ENCODE results near the gene PLXDC1. TPM values are rescaled to one million over a fixed set of nuclear protein-coding genes. Genes with fewer than 3 reads are reported as not detected.
"Not testable (repeated sequence)": the region's sequence is repeated elsewhere in the genome, so short reads cannot be mapped to it uniquely, and the experiment has no call there.

Gene PLXDC1
- total RNA-seq, 1 experiment from 2014 or later: 0.21 TPM

DNA sequence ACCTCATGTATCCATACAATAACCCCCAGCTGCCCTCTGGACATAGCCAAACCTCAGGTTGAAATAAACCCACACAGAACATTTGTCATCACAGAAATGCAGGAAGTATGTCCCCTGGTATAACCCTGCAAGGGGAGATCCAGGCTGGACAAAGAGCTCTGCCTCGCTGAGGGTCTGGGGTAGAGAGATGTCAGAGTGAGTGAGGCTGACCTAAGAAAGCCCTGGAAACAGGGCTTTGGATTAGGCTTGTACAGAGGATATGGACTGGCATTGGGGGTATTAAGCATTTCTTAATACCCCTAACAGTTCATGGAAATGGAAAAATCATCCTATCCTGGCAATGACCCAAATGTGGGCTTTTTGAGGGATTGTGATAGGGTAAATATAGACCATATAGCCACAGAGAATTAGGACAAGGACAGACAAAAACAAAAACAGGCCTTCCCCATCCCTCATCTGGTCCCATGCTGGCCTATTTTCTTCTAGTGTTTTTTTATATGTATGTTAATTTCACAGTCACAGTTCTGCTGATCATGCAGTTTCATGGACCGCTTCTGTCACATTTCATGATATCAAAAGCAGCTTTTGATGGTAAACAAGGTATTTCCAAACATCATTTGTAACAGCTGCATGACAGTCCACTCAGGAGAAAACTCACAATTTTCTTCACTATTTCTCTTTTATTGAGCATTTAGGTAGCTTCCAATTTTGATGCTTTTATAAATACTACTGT lies 26.1 kb downstream of the PLXDC1 start:
- DNase-seq (ENCODE audit: low spot score): no peak

DNA sequence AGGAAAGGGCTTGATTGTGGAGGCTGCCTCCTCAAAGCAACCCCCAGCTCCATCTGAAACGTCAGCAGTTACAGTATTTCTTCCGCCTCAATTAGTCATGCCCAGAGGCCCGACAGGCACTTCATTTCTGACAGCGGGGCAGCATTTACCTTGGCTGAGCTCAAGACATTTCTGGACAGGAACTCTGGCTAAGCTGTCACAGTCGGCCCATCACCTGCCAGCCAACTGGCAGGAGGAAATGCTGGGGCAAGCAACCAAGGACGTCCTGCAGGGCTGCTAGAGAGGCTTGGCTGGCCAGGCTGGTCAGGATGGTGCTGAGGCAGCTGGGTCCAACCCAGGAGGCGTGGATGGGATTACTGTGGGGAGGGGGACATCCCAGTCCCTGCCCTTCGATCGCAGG lies 27.8 kb downstream of the PLXDC1 start:
- DNase-seq (ENCODE audit: low spot score): no peak

DNA sequence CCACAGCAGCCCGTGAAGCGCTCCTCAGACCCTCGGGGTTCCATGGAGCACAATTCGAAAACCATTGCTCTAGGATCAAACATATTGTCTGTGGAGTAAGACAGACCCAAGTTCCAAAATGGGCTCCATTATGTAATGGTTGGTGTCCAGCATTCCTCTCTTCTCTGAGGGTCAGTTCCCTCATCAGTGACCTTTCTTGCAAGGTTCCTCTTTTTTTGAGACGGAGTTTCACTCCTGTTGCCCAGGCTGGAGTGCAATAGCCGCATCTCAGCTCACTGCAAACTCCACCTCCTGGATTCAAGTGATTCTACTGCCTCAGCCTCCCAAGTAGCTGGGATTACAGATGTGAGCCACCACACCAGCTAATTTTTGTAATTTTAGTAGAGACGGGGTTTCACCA lies 28.4 kb downstream of the PLXDC1 start:
- DNase-seq (ENCODE audit: low spot score): no peak

DNA sequence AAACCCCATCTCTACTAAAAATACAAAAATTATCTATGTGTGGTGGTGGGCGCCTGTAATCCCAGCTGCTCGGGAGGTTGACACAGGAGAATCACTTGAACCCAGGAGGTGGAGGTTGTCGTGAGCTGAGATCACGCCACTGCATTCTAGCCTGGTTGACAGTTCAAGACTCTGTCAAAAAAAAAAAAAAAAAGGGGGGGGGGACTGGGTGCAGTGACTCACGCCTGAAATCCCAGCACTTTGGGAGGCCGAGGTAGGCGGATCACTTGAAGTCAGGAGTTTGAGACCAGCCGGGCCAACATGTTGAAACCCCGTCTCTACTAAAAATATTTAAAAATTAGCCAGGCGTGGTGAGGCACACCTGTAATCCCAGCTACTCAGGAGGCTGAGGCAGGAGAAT lies 29.5 kb downstream of the PLXDC1 start:
- not testable (repeated sequence) for DNase-seq (ENCODE audit: low spot score)

DNA sequence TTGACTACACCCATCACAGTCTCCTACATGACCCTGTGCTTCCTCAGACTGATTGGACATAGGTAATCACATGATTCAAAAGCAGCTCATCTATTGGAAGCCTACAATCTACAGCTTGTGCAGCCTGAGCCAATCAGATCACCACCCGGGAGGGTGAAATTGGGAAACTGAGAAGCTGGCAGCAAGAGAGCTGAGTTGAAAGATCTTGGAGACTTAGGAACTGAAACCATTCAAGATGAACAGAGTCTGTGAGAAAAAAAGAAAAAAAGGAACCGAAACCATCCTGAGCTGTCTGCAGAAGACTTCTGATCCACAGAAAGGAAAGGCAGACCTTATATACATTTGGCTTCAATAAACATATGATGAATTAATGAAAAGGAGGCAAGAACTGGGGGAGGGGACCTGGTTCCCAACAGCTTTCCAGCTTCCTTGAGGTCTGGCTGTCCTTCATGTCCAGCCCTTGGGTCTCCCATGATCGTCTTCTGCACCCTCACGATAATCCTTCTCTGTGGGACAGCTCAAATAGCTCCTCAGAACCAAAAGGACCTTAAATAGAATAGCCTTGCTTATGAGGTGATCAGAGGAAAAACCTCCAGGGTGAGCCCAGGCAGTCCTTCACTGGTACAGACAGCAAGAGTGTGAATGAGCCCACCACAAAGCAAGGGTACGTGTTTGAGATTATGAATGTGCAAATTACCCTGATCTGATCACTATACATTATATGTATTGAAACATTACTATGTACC lies 32.6 kb downstream of the PLXDC1 start:
- no peak for DNase-seq (ENCODE audit: low spot score)

DNA sequence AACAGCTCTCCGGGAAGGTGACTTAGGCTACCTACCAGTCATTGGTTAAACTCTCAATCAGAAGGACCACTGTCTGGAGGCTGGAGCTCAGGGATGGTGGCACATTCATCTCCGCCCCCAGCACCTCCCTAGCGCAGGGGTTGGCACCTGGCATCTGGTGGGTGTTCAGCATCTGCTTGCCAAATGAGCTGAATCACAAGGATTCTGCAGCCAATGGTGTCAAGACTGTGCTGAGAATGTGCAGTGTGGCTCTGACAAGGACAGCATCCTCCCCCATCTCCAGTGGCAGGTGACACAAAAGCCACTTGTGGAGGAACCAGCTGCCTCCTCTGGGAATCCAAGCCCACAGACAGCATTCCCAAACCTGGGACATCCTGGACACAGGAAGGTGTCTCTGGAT lies 35.2 kb downstream of the PLXDC1 start:
- DNase-seq (ENCODE audit: low spot score): no peak

DNA sequence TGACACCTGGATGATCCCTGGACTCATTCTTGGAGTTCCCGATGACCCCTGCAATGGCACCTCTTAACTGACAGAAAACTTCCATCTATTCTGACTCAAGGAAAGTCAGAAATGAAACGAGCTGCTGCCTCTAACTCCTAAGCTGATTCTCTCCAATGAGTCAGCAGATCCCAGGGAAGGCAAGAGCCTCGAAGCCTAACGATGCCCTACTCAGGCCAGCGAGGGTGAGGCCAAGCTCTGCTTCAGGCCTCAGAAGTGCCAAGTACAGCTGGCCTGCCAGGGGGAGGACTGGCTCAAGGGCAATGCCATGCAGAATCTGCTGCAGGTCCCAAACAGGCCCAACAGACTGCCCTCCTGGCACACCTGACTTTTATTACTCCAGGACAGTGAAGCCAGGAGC lies 36.3 kb downstream of the PLXDC1 start:
- DNase-seq (ENCODE audit: low spot score): peak; percentile 21

DNA sequence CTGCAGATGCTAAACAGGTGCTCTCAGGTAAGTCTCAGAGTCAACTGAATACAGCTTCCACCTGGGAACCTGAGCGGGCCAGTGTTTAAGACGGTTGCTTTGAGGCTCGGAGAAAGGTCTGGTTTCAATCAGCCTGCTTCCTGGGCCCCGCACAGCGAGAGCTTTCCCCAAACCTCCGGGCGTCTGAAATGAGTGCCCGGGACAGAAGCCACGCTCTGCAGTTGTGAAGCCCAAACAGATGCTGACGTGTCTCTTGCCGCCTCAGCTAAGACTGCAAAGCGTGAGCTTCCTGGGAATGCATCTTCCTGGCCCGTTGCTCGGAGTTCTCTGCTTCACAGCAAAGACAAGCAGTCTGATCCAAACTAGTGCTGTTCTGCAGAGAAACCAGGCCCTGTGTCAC lies 36.7 kb downstream of the PLXDC1 start:
- DNase-seq (ENCODE audit: low spot score): no peak

DNA sequence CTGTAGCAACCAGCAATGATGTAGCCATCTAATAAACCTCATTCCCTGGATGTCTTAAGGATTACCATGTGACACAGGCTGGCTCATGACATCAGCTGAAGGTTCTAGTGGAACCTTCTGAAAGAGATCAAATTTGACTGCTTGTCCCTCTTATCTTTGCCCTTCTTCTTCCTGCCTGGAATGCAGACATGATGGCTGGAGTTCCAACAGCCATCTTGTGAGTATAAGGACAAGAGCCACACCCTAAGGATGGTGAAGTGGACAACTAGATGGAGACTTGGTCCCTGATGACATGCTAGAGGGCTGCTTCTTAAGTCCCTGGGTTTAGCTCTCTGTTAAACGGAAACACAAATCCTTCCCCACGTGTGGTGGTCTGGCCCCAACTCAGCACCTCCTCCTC lies 37.6 kb downstream of the PLXDC1 start:
- no peak for DNase-seq (ENCODE audit: low spot score)

DNA sequence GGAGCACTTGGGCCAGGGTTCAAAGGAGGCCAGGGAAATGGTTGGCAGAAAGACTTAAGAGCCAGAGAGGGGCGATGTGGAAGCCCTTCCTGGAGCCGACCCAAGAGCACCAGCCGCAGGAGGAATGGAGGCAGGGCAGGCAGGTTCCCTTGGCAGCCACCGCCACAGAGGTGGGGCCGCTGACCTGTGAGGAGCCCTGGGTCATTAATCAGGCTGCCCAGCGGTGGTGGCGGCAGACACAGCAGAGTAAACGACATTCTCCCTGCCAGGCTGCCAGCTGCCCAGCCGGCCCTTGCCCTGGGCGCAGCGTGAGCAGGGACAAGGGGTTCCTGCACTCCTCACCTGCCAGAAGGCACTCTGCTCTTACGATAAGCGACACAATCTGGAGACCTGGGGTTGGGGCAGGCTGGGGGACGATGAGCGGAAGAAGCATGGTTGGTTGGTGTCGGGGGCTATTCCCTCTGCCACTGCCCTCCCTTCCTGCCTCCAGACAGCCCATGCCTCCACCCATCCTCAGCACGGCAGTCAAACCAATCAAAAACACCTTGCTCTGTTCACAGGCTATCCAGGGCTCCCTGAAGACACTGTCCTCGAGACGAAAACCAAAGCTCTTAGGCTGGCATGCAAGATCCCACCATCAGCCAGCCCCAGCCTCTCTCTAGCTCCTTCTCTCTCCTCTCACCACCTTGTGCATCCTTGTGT lies 40.9 kb downstream of the PLXDC1 start:
- no peak for DNase-seq (ENCODE audit: low spot score)

DNA sequence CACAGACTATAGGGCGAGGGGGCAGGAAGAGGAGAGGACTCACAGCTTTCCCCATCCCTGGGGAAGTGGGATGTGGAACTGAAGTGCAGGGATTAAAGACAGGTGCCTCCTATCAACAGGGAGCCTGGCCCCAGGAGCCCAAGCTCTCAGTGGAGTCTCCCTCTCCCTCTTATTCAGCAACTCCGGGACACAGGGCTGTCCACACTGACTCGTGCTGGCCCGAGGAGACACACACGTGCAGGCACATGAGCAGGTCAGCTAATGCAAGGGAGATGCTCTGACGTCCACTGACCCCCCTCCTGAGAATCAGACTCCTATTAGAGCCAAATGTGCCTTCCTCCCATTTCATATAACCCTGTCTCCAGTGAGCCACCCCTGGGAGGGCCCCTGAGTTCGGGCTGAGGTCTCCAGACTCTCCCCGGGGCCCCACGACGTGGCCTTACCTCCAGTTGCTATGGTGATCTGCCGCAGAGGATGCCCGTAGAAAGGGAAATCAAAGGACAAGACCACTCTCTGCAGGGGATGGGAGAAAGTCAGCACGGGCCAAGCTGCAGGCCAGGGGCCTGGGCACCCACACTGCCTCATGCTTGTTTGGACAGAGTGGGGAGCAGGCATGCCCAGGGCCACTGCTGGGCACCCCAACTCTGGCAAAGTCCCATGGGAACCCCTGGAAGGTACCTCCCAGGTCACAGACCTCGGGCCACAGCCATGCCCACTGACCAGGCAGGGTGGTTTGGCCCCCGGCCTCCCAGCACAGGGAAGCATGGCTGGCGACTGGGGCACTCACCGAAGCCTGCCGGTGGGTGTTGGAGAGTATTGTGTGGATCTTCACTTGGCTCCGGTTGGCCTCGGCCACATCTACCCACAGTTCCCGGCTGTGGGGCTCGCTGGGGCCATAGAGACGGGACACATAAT lies 42.7 kb downstream of the PLXDC1 start:
- no peak for DNase-seq (ENCODE audit: low spot score)

DNA sequence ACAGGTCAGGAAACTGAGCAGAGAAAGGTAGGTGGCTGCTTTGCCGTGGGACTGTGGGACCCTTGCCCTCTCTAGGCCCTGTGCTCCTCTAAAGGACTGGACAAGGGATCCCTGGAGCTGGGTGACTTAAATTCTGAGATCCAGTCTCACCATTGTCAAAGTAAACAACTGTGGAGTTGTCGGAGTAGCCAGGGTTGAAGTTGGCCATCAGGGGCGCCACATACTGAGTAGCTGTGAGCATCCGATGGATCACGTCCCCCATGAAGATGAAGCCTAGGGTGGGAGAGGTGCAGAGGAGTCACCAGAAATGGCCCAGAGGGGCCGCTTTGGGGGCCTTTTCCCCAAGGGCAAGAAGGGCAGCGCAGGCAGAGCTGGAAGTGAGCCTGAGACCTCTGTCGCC lies 43.5 kb downstream of the PLXDC1 start:
- DNase-seq (ENCODE audit: low spot score): no peak

DNA sequence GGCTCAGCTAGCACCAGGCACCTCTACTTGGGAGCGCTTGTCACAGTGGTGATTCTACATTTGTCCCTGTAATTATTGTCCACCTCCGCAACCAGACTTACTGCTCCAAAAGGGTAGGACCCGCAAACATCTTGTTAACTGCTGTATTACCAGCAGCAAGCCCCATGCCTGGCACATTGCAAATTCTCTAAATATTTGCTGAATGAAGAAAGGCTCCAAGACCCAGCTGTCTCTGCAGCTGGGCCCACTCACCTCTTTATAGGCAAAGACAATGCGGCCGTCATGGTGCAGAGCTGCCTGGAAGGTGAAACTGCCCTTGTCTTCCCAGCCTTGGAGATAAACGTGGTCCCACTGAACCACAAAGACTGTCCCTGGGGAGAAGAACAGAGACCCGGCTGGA lies 44.3 kb downstream of the PLXDC1 start:
- no peak for DNase-seq (ENCODE audit: low spot score)

DNA sequence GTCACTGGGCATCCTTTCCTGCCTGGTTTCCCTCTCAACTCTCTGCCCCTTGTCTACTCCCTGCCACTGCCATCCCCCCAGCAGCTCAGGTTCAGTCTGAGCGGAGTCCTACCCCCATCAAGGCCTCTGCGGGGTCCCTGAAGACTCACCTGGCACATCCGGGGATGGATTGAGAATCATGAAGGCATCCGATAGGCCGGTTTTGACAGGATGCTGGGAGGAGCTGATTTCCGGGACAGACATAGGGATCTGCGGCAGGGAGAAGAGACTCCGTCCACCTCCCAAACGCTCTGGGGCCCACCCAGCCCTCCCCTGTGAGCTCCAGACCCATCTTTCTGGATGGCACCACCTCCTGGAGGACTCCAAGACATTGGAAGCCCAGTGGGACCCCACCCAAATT lies 45.7 kb downstream of the PLXDC1 start:
- DNase-seq (ENCODE audit: low spot score): no peak

DNA sequence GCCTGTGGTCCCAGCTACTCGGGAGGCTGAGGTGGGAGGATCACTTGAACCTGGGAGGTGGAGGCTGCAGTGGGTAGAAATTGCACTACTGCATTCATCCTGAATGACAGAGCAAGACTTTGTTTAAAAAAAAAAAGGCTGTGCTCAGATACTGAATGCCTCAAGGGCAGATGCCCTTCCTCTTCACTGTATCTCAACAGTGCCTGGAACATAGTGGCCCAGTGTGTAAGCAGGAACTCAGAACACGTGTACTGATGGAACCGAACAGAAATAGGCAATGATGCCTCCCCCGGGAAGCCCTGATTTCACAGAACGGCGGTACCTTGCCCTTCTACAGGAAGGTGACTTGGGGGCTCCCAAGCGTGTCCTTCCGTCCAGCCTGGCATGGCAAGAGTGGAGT lies 46.8 kb downstream of the PLXDC1 start:
- DNase-seq (ENCODE audit: low spot score): no peak

DNA sequence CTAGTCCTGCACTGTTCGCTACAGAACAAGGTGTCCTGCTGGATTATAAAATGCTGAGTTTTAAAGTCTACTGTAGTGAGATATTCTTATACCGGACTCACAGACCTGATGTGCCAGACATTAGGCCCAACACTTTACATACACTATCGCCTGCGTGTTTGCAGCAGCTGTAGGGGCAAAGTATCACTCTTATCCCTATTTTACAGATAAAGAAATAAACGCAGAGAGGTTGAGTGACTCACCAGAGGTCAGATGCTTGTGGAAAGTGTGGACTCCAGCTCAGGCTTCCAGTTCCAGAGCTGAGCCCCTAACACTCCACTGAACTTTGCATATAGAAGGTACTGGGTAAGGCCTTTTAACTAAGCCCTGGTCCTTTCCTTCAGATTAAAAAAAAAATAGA lies 47.4 kb downstream of the PLXDC1 start:
- DNase-seq (ENCODE audit: low spot score): no peak

DNA sequence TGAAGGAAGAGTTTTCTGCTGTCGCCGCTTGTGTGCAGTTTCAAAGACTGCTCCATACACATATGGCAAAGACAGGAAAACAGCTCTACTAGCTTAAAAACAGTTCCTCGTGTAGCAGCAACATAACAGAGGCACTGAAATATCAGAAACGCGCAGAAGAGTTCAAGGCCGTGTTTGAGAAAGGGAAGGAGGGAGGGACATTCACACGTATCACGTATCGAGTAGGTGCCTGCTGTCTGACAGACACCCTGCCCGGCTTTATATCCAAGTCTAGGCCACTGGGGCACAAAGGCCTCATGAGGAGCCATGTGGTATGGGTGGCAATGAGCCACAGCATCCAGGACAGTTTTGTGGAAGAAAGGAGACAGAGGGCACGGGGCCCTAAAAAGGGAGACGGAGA lies 50.3 kb downstream of the PLXDC1 start:
- DNase-seq (ENCODE audit: low spot score): no peak

DNA sequence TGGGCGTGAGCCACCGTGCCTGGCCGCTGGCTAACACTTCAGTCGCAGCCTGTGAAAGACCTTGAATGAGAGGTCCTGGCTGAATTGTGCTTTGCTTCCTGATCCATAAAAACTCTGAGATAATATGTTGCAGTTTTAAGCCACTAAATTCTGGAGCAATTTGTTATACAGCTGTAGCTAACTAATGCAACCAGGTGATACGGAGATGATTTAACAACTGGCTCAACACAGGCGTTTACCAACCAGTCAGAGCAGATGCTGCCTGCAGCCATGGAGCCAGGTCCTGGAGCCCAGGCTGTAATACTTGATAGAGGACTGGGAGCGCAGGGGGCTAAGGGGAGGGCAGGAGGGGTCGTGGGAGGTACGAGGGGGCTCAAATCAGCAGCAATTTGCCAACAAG lies 50.9 kb downstream of the PLXDC1 start:
- DNase-seq (ENCODE audit: low spot score): no peak

DNA sequence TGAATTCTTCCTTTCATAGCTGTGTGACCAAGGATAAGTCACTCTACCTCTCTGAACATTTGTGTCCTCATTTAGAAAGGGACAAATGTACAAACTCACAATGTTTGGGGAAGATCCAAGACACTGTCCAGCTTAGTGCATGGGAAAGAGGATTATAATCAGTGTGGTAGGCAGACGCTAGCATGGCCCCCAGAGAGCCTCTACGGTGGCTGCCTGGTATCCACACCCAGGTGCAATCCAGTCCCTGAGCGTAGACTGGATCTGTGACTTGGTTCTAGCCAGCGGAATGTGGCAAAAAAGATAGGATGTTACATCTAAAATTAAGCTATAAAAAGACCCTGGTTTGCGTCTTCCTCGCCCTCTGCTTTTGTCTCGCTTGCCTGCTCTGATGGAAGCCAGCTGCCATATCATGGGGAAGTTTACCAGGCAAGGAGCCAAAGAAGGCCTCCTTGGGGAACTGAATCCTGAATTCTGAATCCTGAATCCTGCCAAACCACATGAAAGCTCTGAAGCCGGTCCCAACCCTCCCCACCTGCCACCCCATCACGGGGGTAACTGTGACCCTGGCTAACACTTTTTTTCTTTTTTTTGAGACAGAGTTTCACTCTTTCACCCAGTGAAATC lies 51.7 kb downstream of the PLXDC1 start:
- no peak for DNase-seq (ENCODE audit: low spot score)

DNA sequence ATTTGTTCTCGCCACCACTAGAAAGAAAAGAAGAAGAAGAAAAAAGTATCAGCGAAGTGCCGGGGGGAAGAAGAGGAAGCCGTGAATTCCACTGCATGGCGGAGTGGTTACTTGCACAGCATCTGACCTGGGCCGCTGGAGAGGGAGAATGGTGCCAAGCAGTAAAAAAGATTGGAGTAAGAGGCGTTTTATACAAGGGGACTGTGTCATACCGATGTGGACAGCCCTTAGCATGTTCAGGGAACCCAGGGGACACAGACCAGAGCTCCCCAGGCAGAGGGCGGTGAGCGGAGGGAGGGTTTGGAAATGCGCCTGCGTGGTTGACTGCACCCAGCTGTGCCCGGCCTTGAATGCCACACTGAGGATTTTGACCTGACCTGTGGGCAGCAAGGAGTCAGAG lies 52.8 kb downstream of the PLXDC1 start:
- no peak for DNase-seq (ENCODE audit: low spot score)

DNA sequence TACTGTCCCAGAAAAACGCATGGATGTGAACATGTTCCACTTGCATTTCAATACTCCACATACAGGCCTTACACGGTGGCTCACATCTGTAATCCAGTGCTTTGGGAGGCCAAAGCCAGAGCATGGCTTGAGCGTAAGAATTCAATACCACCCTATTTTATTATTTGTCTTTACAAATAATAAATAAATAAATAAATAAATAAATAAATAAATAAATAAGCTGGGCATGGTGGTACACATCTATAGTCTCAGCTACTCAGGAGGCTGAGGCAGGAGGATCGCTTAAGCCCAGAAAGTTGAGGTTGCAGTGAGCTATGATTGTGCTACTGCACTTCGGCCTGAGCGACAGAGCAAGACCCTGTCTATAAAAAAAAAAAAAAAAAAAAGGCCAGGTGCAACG lies 53.9 kb downstream of the PLXDC1 start:
- no peak for DNase-seq (ENCODE audit: low spot score)

DNA sequence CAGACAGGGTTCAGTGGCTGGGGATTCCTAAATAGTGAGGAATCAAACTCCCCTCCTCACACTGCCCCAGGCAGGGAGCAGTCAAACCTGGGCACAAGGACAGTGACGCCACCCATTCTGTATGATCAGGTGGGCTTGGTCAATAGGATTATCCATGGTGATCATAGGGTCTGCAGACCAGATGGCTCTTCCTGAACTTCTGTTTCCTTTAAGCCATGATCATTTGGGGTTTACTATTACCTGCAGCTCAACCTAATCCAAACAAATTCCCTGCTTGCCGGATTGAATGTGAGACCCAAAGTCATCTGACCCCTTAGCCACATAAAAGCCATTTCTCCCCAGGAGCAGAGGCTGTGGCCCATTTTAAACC lies 54.3 kb downstream of the PLXDC1 start:
- DNase-seq (ENCODE audit: low spot score): no peak
